Measurements from ENCODE around the gene HMCN2. TPM values are rescaled to one million over a fixed set of nuclear protein-coding genes. Genes with fewer than 3 reads are reported as not detected.
A peak's percentile ranks its signal among the peaks of the same experiment; 100 is the strongest.

HMCN2 gene
- total RNA-seq, 1 donor from 2014 or later, result 9.3 TPM

- TF ChIP-seq CTCF (IDR thresholded peaks at IDR 0.05; ENCODE audit: partially characterized antibody, unreplicated experiment), result no peak
- H3K27me3 Mint-ChIP-seq (ENCODE audit: unreplicated experiment), result peaks cover 7% of the 10 kb centered on the region
- no peaks in the 10 kb centered on the region for H3K36me3 Mint-ChIP-seq (ENCODE audit: unreplicated experiment)
- no peak overlapping the region for H3K27ac Mint-ChIP-seq (ENCODE audit: unreplicated experiment)
- H3K4me3 Mint-ChIP-seq (ENCODE audit: unreplicated experiment), result no peak overlapping the region
- no peak for DNase-seq
- peaks cover 2% of the 10 kb centered on the region for H3K9me3 Mint-ChIP-seq (ENCODE audit: unreplicated experiment)
- H3K4me1 Mint-ChIP-seq (ENCODE audit: low read depth, unreplicated experiment), result peaks cover 23% of the 10 kb centered on the region
Measured at GRCh38 chr9:130299785-130300615, 34.4 kb downstream of the HMCN2 start.

GRCh38 chr9:130300739-130301138 is 35.2 kb downstream of the HMCN2 start:
- H3K4me1 Mint-ChIP-seq (ENCODE audit: low read depth, unreplicated experiment), result peaks cover 23% of the 10 kb centered on the region
- TF ChIP-seq CTCF (IDR thresholded peaks at IDR 0.05; ENCODE audit: partially characterized antibody, unreplicated experiment), result no peak
- DNase-seq, result no peak
- peak overlapping the region; percentile 38 for H3K27ac Mint-ChIP-seq (ENCODE audit: unreplicated experiment)
- H3K27me3 Mint-ChIP-seq (ENCODE audit: unreplicated experiment), result peaks cover 5% of the 10 kb centered on the region
- H3K36me3 Mint-ChIP-seq (ENCODE audit: unreplicated experiment), result no peaks in the 10 kb centered on the region
- H3K9me3 Mint-ChIP-seq (ENCODE audit: unreplicated experiment), result peaks cover 2% of the 10 kb centered on the region
- peak overlapping the region; percentile 43 for H3K4me3 Mint-ChIP-seq (ENCODE audit: unreplicated experiment)

GRCh38 chr9:130301483-130302286 is 36.1 kb downstream of the HMCN2 start:
- Mint-ChIP-seq H3K27ac (ENCODE audit: unreplicated experiment) (no peak overlapping the region), H3K4me3 (ENCODE audit: unreplicated experiment) (no peak overlapping the region), H3K9me3 (ENCODE audit: unreplicated experiment) (peaks cover 2% of the 10 kb centered on the region), H3K36me3 (ENCODE audit: unreplicated experiment) (no peaks in the 10 kb centered on the region), H3K4me1 (ENCODE audit: low read depth, unreplicated experiment) (peaks cover 23% of the 10 kb centered on the region), H3K27me3 (ENCODE audit: unreplicated experiment) (peaks cover 5% of the 10 kb centered on the region)
- DNase-seq, result no peak
- no peak for TF ChIP-seq CTCF (IDR thresholded peaks at IDR 0.05; ENCODE audit: partially characterized antibody, unreplicated experiment)

- no peak for TF ChIP-seq CTCF (IDR thresholded peaks at IDR 0.05; ENCODE audit: partially characterized antibody, unreplicated experiment)
- Mint-ChIP-seq H3K9me3 (ENCODE audit: unreplicated experiment) (peaks cover 4% of the 10 kb centered on the region), H3K36me3 (ENCODE audit: unreplicated experiment) (no peaks in the 10 kb centered on the region), H3K4me1 (ENCODE audit: low read depth, unreplicated experiment) (peaks cover 23% of the 10 kb centered on the region), H3K4me3 (ENCODE audit: unreplicated experiment) (no peak overlapping the region), H3K27ac (ENCODE audit: unreplicated experiment) (no peak overlapping the region), H3K27me3 (ENCODE audit: unreplicated experiment) (peaks cover 11% of the 10 kb centered on the region)
- DNase-seq, result no peak
Measured at GRCh38 chr9:130302785-130303612, 37.4 kb downstream of the HMCN2 start.

Data from glutamatergic neuron (in vitro differentiated cells).